Liver (tissue), 9 donors: ENCODE results near the gene C1orf50. TPM values are rescaled to one million over a fixed set of nuclear protein-coding genes. Genes with fewer than 3 reads are reported as not detected.

ENCODE experiments used
- DNase-seq: peaks from one replicate; pipeline ENCODE4 v3.0.0-alpha.2; 2017; ENCODE audit warnings: low spot score
- H3K27ac ChIP-seq, 2 donors: one replicate each; pipeline ENCODE4 v1.7.0; 2013; ENCODE audit warnings: inconsistent platforms in 2 of 2, low read length in 2 of 2, control low read depth in 1 of 2, low read depth in 1 of 2, mild to moderate bottlenecking in 1 of 2
- H3K27me3 ChIP-seq, 4 donors: one replicate each; pipeline versions ENCODE4 v1.6.1 to v1.7.0; 2013; ENCODE audit warnings: low read length in 3 of 4, inconsistent platforms in 1 of 4, mild to moderate bottlenecking in 1 of 4, moderate library complexity in 1 of 4; ENCODE audit not compliant: control insufficient read depth in 4 of 4, insufficient read depth in 4 of 4
- H3K36me3 ChIP-seq, 4 donors: one replicate each; pipeline versions ENCODE4 v1.6.1 to v1.7.0; 2013; ENCODE audit warnings: low read length in 3 of 4, mild to moderate bottlenecking in 3 of 4, low read depth in 1 of 4, moderate library complexity in 1 of 4; ENCODE audit not compliant: control insufficient read depth in 4 of 4, insufficient read depth in 3 of 4
- H3K4me1 ChIP-seq, 4 donors: one replicate each; pipeline versions ENCODE4 v1.6.1 to v1.7.0; 2013; ENCODE audit warnings: low read length in 3 of 4, mild to moderate bottlenecking in 3 of 4, moderate library complexity in 1 of 4; ENCODE audit not compliant: control insufficient read depth in 4 of 4, insufficient read depth in 4 of 4
- H3K4me3 ChIP-seq, 3 donors: one replicate each; pipeline versions ENCODE4 v1.6.1 to v1.7.0; 2013; ENCODE audit warnings: low read length in 3 of 3, control low read depth in 1 of 3, low read depth in 1 of 3, mild to moderate bottlenecking in 1 of 3
- H3K9ac ChIP-seq, 2 donors: one replicate each; pipeline ENCODE4 v1.7.0; 2013; ENCODE audit warnings: low read length in 2 of 2, mild to moderate bottlenecking in 2 of 2, moderate library complexity in 2 of 2, control low read depth in 1 of 2, low read depth in 1 of 2
- H3K9me3 ChIP-seq, 4 donors: one replicate each; pipeline versions ENCODE4 v1.6.1 to v1.7.0; 2013; ENCODE audit warnings: low read length in 3 of 4; ENCODE audit not compliant: control insufficient read depth in 4 of 4
- ATF3 ChIP-seq: IDR thresholded peaks from 2 replicates; pipeline ENCODE4 v1.6.1; 2016; ENCODE audit warnings: antibody characterized with exemption
- EGR1 ChIP-seq, 2 donors: IDR thresholded peaks; 2 replicates each; pipeline ENCODE4 v1.6.1; 2016 to 2018; ENCODE audit warnings: antibody characterized with exemption in 2 of 2, low read depth in 2 of 2
- FOXA1 ChIP-seq: IDR thresholded peaks from 2 replicates; pipeline ENCODE4 v1.6.1; 2016; ENCODE audit warnings: antibody characterized with exemption
- FOXA2 ChIP-seq: IDR thresholded peaks from 2 replicates; pipeline ENCODE4 v1.6.1; 2016; ENCODE audit warnings: antibody characterized with exemption
- GABPA ChIP-seq, 2 donors: IDR thresholded peaks in 1 of 2; conservative IDR thresholded peaks in 1 of 2; 2 replicates each; pipeline ENCODE4 v1.6.1; 2016; ENCODE audit warnings: antibody characterized with exemption in 2 of 2, mild to moderate bottlenecking in 1 of 2, moderate library complexity in 1 of 2
- HNF4A ChIP-seq, 2 donors: conservative IDR thresholded peaks; 2 replicates each; pipeline ENCODE4 v1.6.1; 2016; ENCODE audit warnings: antibody characterized with exemption in 2 of 2, mild to moderate bottlenecking in 2 of 2
- HNF4G ChIP-seq: IDR thresholded peaks from 2 replicates; pipeline ENCODE4 v1.6.1; 2016; ENCODE audit warnings: antibody characterized with exemption
- JUND ChIP-seq, 2 donors: IDR thresholded peaks; 2 replicates each; pipeline ENCODE4 v1.6.1; 2016; ENCODE audit warnings: antibody characterized with exemption in 2 of 2
- NR2F2 ChIP-seq: IDR thresholded peaks from 2 replicates; pipeline ENCODE4 v1.6.1; 2016; ENCODE audit warnings: antibody characterized with exemption
- RAD21 ChIP-seq, 2 donors: IDR thresholded peaks; 2 replicates each; pipeline ENCODE4 v1.6.1; 2016; ENCODE audit warnings: antibody characterized with exemption in 2 of 2, mild to moderate bottlenecking in 2 of 2
- RXRA ChIP-seq, 2 donors: IDR thresholded peaks; 2 replicates each; pipeline ENCODE4 v1.6.1; 2017 to 2018; ENCODE audit warnings: antibody characterized with exemption in 2 of 2, mild to moderate bottlenecking in 1 of 2
- SP1 ChIP-seq: IDR thresholded peaks from 2 replicates; pipeline ENCODE4 v1.6.1; 2018; ENCODE audit warnings: antibody characterized with exemption, mild to moderate bottlenecking
- YY1 ChIP-seq: IDR thresholded peaks from 2 replicates; pipeline ENCODE4 v1.6.1; 2016; ENCODE audit warnings: antibody characterized with exemption, mild to moderate bottlenecking
- ZBTB33 ChIP-seq: IDR thresholded peaks from 2 replicates; pipeline ENCODE4 v1.6.1; 2016; ENCODE audit warnings: antibody characterized with exemption
- WGBS: extraction: QIAGEN DNeasy Blood & Tissue Kit; methylation state at CpG from one replicate; pipeline ENCODE4 v1.1.7; 2013; 5-methylcytosine and 5-hydroxymethylcytosine counted together
- polyA plus RNA-seq, 2 donors: library from polyadenylated mRNA; stranded (reverse) in 1 of 2; unstranded in 1 of 2; fragments of 200-250 nt in 1 of 2; fragments of >200 nt in 1 of 2; fragmentation: Nextera tagmentation in 1 of 2; extraction: Ambion mirVana in 1 of 2; gene quantifications; one replicate each; pipeline versions ENCODE4 v1.2.1 to v1.2.3, GENCODE V29; 2013 to 2015
- total RNA-seq, 2 donors: library from RNA; depleted of rRNA; stranded (reverse); fragments of >200 nt; gene quantifications; one replicate each; pipeline ENCODE4 v1.2.3, GENCODE V29; 2014
- TF ChIP-seq, protein P1 (sequence below): IDR thresholded peaks from 2 replicates; pipeline ENCODE4 v1.6.1; 2016; ENCODE audit warnings: antibody characterized with exemption
- TF ChIP-seq, protein P2 (sequence below): IDR thresholded peaks from 2 replicates; pipeline ENCODE4 v1.6.1; 2016; ENCODE audit warnings: antibody characterized with exemption, mild to moderate bottlenecking
- TF ChIP-seq, protein P3 (sequence below): fragments of 150-350 bp; IDR thresholded peaks from 2 replicates; pipeline ENCODE4 v1.5.1; 2017; ENCODE audit warnings: improper control_type of control experiment, low read depth, low read length; ENCODE audit not compliant: missing input control
- donor health status: healthy.
- donor health status: healthy.
- donor health status: healthy.
- donor health status: healthy.
- donor health status: healthy.

C1orf50 gene
- total and polyA plus RNA-seq, 4 donors, result 2.6 to 5.8 (median 3.5) TPM

- Histone ChIP-seq H3K4me3 (no peak overlapping the region), H3K9me3 (no peaks in the 10 kb centered on the region), H3K36me3 (no peaks in the 10 kb centered on the region), H3K27me3 (no peaks in the 10 kb centered on the region), H3K4me1 (peaks cover 2 to 7% (median 5%) of the 10 kb centered on the region in 4 donors), H3K9ac (no peak overlapping the region), H3K27ac (no peak overlapping the region)
- no peak for TF ChIP-seq YY1
- TF ChIP-seq, protein P1, sequence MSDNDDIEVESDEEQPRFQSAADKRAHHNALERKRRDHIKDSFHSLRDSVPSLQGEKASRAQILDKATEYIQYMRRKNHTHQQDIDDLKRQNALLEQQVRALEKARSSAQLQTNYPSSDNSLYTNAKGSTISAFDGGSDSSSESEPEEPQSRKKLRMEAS, result no peak
- TF ChIP-seq SP1, result no peak
- no peak for TF ChIP-seq RXRA (IDR thresholded peaks at IDR 0.05)
- TF ChIP-seq, protein P2, sequence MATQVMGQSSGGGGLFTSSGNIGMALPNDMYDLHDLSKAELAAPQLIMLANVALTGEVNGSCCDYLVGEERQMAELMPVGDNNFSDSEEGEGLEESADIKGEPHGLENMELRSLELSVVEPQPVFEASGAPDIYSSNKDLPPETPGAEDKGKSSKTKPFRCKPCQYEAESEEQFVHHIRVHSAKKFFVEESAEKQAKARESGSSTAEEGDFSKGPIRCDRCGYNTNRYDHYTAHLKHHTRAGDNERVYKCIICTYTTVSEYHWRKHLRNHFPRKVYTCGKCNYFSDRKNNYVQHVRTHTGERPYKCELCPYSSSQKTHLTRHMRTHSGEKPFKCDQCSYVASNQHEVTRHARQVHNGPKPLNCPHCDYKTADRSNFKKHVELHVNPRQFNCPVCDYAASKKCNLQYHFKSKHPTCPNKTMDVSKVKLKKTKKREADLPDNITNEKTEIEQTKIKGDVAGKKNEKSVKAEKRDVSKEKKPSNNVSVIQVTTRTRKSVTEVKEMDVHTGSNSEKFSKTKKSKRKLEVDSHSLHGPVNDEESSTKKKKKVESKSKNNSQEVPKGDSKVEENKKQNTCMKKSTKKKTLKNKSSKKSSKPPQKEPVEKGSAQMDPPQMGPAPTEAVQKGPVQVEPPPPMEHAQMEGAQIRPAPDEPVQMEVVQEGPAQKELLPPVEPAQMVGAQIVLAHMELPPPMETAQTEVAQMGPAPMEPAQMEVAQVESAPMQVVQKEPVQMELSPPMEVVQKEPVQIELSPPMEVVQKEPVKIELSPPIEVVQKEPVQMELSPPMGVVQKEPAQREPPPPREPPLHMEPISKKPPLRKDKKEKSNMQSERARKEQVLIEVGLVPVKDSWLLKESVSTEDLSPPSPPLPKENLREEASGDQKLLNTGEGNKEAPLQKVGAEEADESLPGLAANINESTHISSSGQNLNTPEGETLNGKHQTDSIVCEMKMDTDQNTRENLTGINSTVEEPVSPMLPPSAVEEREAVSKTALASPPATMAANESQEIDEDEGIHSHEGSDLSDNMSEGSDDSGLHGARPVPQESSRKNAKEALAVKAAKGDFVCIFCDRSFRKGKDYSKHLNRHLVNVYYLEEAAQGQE, result no peak
- TF ChIP-seq HNF4G, result no peak
- TF ChIP-seq JUND (IDR thresholded peaks at IDR 0.05), result no peak
- TF ChIP-seq NR2F2, result no peak
- TF ChIP-seq ZBTB33, result no peak
- TF ChIP-seq RAD21 (IDR thresholded peaks at IDR 0.05), result no peak
- TF ChIP-seq FOXA1, result no peak
- TF ChIP-seq EGR1 (IDR thresholded peaks at IDR 0.05; ENCODE audit: low read depth in 2 of 2), result no peak
- TF ChIP-seq HNF4A (conservative IDR thresholded peaks at IDR 0.05), result no peak
- WGBS, result 95% methylated on average over 21 of the region's 21 CpGs
- no peak for DNase-seq
Measured at GRCh38 chr1:42737986-42738677, 28.9 kb upstream of the C1orf50 start.

GRCh38 chr1:42738678-42739226, 28.3 kb upstream of the C1orf50 start:
- no peak overlapping the region for H3K27ac ChIP-seq
- H3K4me3 ChIP-seq, result no peak overlapping the region
- no peaks in the 10 kb centered on the region for H3K9me3 ChIP-seq
- no peaks in the 10 kb centered on the region for H3K36me3 ChIP-seq
- no peak for DNase-seq
- H3K9ac ChIP-seq, result no peak overlapping the region
- peaks cover 2 to 7% (median 5%) of the 10 kb centered on the region in 4 donors for H3K4me1 ChIP-seq
- WGBS, result 89% methylated on average over 8 of the region's 8 CpGs
- H3K27me3 ChIP-seq, result no peaks in the 10 kb centered on the region
- TF ChIP-seq GABPA (IDR thresholded peaks at IDR 0.05 in 1 of 2, conservative IDR thresholded peaks at IDR 0.05 in 1 of 2) (no peak), ATF3 (no peak), FOXA1 (no peak), FOXA2 (no peak), YY1 (no peak), EGR1 (IDR thresholded peaks at IDR 0.05; ENCODE audit: low read depth in 2 of 2) (no peak), RXRA (IDR thresholded peaks at IDR 0.05) (no peak), ZBTB33 (no peak), NR2F2 (no peak), HNF4A (conservative IDR thresholded peaks at IDR 0.05) (no peak), JUND (IDR thresholded peaks at IDR 0.05) (no peak)
- TF ChIP-seq, protein P3, sequence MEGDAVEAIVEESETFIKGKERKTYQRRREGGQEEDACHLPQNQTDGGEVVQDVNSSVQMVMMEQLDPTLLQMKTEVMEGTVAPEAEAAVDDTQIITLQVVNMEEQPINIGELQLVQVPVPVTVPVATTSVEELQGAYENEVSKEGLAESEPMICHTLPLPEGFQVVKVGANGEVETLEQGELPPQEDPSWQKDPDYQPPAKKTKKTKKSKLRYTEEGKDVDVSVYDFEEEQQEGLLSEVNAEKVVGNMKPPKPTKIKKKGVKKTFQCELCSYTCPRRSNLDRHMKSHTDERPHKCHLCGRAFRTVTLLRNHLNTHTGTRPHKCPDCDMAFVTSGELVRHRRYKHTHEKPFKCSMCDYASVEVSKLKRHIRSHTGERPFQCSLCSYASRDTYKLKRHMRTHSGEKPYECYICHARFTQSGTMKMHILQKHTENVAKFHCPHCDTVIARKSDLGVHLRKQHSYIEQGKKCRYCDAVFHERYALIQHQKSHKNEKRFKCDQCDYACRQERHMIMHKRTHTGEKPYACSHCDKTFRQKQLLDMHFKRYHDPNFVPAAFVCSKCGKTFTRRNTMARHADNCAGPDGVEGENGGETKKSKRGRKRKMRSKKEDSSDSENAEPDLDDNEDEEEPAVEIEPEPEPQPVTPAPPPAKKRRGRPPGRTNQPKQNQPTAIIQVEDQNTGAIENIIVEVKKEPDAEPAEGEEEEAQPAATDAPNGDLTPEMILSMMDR, result no peak
- TF ChIP-seq, protein P2, result no peak
